Measurements from ENCODE around the gene SCFD2.

Gene SCFD2

DNA sequence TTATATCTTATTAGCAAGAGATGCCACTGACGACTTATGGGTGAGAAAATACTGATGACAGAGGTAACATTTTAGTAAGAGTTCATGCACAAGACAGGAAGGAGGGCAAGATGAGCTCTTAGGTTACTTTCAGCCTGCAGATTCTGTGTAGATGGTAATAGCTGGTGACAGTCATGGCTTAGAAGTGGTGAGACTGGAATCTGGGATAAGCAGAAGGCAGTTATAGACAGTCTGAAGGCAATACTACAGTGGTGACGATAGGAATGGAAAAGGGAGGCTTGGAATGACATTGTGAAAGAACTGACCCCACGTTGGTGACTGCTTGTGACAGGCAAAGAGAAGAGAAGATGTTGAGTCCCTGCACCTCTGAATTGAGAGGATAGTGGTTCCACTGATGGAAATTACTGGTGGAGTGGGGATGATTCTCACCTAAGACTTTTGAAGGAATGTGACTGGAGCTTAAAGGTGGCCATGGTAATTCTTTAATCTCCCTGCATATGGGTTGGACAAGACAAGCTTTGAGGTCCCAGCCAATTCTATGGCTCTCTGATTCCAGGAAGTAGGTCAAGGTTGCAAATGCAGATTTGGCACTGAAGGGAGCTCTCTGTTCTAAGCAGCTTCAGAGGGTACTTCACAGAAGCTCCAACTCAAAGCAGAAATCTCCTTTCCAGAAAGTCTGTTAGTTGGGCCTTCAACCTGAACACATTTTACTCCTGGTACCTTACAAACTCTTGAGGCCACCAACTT is 404.0 kb downstream of the SCFD2 start:
- H3K27ac ChIP-seq (ENCODE audit: low read length) = no peak overlapping the region
- ATAC-seq (ENCODE audit: insufficient read depth, low read depth) = no peak
- TF ChIP-seq, protein P1, sequence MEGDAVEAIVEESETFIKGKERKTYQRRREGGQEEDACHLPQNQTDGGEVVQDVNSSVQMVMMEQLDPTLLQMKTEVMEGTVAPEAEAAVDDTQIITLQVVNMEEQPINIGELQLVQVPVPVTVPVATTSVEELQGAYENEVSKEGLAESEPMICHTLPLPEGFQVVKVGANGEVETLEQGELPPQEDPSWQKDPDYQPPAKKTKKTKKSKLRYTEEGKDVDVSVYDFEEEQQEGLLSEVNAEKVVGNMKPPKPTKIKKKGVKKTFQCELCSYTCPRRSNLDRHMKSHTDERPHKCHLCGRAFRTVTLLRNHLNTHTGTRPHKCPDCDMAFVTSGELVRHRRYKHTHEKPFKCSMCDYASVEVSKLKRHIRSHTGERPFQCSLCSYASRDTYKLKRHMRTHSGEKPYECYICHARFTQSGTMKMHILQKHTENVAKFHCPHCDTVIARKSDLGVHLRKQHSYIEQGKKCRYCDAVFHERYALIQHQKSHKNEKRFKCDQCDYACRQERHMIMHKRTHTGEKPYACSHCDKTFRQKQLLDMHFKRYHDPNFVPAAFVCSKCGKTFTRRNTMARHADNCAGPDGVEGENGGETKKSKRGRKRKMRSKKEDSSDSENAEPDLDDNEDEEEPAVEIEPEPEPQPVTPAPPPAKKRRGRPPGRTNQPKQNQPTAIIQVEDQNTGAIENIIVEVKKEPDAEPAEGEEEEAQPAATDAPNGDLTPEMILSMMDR (IDR thresholded peaks at IDR 0.05; ENCODE audit: borderline replicate concordance, extremely low read depth, low read length, poor library complexity, severe bottlenecking) = no peak
- no peak for TF ChIP-seq EZH2 (IDR thresholded peaks at IDR 0.05; ENCODE audit: borderline replicate concordance, low read depth, low read length, severe bottlenecking)

DNA sequence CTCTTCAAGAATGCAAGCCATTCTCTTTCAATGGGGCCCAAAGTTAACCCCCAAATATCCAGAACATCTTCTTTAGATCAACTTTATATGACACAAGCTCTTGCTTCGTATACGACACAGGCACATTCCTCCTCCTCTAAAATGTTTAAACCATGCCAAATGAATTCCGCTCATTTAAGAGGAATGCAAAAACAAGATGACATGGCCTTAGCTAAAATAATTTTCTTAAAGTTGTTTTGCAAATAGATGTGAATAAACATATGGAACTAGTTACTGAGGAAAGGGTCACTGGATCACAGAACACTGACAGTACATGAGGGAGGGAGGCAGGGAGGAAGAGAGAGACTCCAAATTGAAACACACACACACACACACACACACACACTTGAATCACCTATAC is 406.3 kb downstream of the SCFD2 start:
- DNase-seq (no peak), ATAC-seq (ENCODE audit: insufficient read depth, low read depth) (no peak)
- Histone ChIP-seq H2AFZ (ENCODE audit: low read depth, low read length) (no peak overlapping the region), H3K4me2 (ENCODE audit: insufficient read depth, low read length) (no peak overlapping the region), H3K9ac (ENCODE audit: low read depth, low read length) (no peak overlapping the region), H4K20me1 (ENCODE audit: insufficient read depth, low read length) (no peaks in the 10 kb centered on the region), H3K27me3 (ENCODE audit: insufficient read depth, low read length, poor library complexity) (no peaks in the 10 kb centered on the region), H3K36me3 (ENCODE audit: insufficient read depth, low read length) (no peaks in the 10 kb centered on the region), H3K4me1 (ENCODE audit: insufficient read depth, low read length) (no peaks in the 10 kb centered on the region), H3K4me3 (ENCODE audit: low read depth in 1 of 2, low read length in 2 of 2) (no peak overlapping the region), H3K9me3 (ENCODE audit: insufficient read depth, low read length, severe bottlenecking) (no peaks in the 10 kb centered on the region), H3K79me2 (ENCODE audit: insufficient read depth, low read length) (no peaks in the 10 kb centered on the region), H3K27ac (ENCODE audit: low read length) (no peak overlapping the region)
- TF ChIP-seq EZH2 (IDR thresholded peaks at IDR 0.05; ENCODE audit: borderline replicate concordance, low read depth, low read length, severe bottlenecking) = no peak
- TF ChIP-seq, protein P1 (IDR thresholded peaks at IDR 0.05; ENCODE audit: borderline replicate concordance, extremely low read depth, low read length, poor library complexity, severe bottlenecking) = no peak

More for the DNA sequence above, 404.0 kb downstream of the SCFD2 start:
- Histone ChIP-seq H3K4me2 (ENCODE audit: insufficient read depth, low read length) (no peak overlapping the region), H2AFZ (ENCODE audit: low read depth, low read length) (no peak overlapping the region), H3K4me3 (ENCODE audit: low read depth in 1 of 2, low read length in 2 of 2) (no peak overlapping the region), H3K79me2 (ENCODE audit: insufficient read depth, low read length) (no peaks in the 10 kb centered on the region), H3K27me3 (ENCODE audit: insufficient read depth, low read length, poor library complexity) (no peaks in the 10 kb centered on the region), H3K9me3 (ENCODE audit: insufficient read depth, low read length, severe bottlenecking) (no peaks in the 10 kb centered on the region), H4K20me1 (ENCODE audit: insufficient read depth, low read length) (no peaks in the 10 kb centered on the region), H3K4me1 (ENCODE audit: insufficient read depth, low read length) (no peaks in the 10 kb centered on the region), H3K36me3 (ENCODE audit: insufficient read depth, low read length) (no peaks in the 10 kb centered on the region), H3K9ac (ENCODE audit: low read depth, low read length) (no peak overlapping the region)
- no peak for DNase-seq

DNA sequence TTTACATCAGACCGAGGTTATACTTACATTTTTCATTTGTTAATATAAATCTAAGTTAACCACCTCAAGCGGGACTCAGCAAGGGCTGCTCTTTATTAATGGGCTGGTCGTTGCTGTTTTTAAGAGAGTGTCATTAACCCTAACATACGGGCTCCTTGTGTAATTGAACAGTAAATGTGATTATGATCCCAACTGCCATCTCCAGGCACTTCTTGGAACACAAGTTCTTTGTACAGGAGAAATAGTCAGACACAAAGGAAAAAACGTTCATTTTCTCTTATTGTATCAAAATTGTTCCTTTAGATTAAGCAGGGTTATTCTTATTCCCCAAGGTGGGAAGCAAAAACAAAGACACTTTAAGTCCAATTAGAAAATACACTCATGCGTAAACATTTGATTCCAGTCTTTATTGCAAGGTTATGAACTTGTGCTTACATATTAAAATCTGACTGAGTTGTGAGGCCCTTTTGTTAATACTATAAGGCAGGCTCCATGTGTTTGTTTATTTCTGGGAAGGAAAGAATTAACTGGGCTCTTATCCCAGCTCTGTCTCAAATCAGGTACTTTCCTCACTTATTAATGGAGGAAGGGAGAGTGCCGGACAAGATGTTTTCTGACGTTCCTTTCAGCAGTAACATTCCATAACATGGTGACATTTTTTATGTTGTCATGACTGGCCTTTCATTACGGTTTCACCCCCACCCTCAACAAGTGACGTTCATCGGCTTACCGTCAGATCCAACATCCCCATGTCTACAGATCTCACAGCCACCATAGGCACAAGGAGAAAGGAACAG is 407.8 kb downstream of the SCFD2 start:
- DNase-seq (no peak), ATAC-seq (ENCODE audit: insufficient read depth, low read depth) (no peak)
- Histone ChIP-seq H3K27me3 (ENCODE audit: insufficient read depth, low read length, poor library complexity) (no peaks in the 10 kb centered on the region), H2AFZ (ENCODE audit: low read depth, low read length) (no peak overlapping the region), H3K4me3 (ENCODE audit: low read depth in 1 of 2, low read length in 2 of 2) (no peak overlapping the region), H3K4me2 (ENCODE audit: insufficient read depth, low read length) (no peak overlapping the region), H3K36me3 (ENCODE audit: insufficient read depth, low read length) (no peaks in the 10 kb centered on the region), H3K9ac (ENCODE audit: low read depth, low read length) (no peak overlapping the region), H3K9me3 (ENCODE audit: insufficient read depth, low read length, severe bottlenecking) (no peaks in the 10 kb centered on the region), H3K4me1 (ENCODE audit: insufficient read depth, low read length) (no peaks in the 10 kb centered on the region), H3K79me2 (ENCODE audit: insufficient read depth, low read length) (no peaks in the 10 kb centered on the region), H3K27ac (ENCODE audit: low read length) (no peak overlapping the region), H4K20me1 (ENCODE audit: insufficient read depth, low read length) (no peaks in the 10 kb centered on the region)
- TF ChIP-seq, protein P1 (IDR thresholded peaks at IDR 0.05; ENCODE audit: borderline replicate concordance, extremely low read depth, low read length, poor library complexity, severe bottlenecking) = no peak
- no peak for TF ChIP-seq EZH2 (IDR thresholded peaks at IDR 0.05; ENCODE audit: borderline replicate concordance, low read depth, low read length, severe bottlenecking)

Data from DND-41 (cell line).